Suprapubic skin (tissue), 3 donors: ENCODE data around the gene FAM241B.

Experiments
- EP300 ChIP-seq: sonication (generic); formaldehyde crosslinking; IDR thresholded peaks from one replicate; pipeline ENCODE4 v1.6.1; 2017; ENCODE audit warnings: antibody characterized with exemption
- POLR2A ChIP-seq, 2 donors: fragments of 450-650 bp; IDR thresholded peaks; one replicate each; pipeline ENCODE4 v1.6.1; 2017; ENCODE audit warnings: antibody characterized with exemption in 2 of 2, mild to moderate bottlenecking in 2 of 2, moderate library complexity in 2 of 2
- TF ChIP-seq, protein P1 (sequence below), 2 donors: fragments of 200-600 bp in 1 of 2; fragments of 450-650 bp in 1 of 2; sonication (generic) in 1 of 2; IDR thresholded peaks; one replicate each; pipeline ENCODE4 v1.5.1; 2016 to 2019; ENCODE audit warnings: antibody characterized with exemption in 2 of 2, mild to moderate bottlenecking in 1 of 2, moderate library complexity in 1 of 2

GRCh38 chr10:69588358-69588757 is 41.7 kb upstream of the FAM241B start:
- TF ChIP-seq, protein P1, sequence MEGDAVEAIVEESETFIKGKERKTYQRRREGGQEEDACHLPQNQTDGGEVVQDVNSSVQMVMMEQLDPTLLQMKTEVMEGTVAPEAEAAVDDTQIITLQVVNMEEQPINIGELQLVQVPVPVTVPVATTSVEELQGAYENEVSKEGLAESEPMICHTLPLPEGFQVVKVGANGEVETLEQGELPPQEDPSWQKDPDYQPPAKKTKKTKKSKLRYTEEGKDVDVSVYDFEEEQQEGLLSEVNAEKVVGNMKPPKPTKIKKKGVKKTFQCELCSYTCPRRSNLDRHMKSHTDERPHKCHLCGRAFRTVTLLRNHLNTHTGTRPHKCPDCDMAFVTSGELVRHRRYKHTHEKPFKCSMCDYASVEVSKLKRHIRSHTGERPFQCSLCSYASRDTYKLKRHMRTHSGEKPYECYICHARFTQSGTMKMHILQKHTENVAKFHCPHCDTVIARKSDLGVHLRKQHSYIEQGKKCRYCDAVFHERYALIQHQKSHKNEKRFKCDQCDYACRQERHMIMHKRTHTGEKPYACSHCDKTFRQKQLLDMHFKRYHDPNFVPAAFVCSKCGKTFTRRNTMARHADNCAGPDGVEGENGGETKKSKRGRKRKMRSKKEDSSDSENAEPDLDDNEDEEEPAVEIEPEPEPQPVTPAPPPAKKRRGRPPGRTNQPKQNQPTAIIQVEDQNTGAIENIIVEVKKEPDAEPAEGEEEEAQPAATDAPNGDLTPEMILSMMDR (IDR thresholded peaks at IDR 0.05) = no peak
- TF ChIP-seq POLR2A (IDR thresholded peaks at IDR 0.05) = no peak
- TF ChIP-seq EP300 = no peak
